ENCODE data around the gene SNAI3. TPM values are rescaled to one million over a fixed set of nuclear protein-coding genes. Genes with fewer than 3 reads are reported as not detected.
A peak's percentile ranks its signal among the peaks of the same experiment; 100 is the strongest.

The SNAI3 gene
- total and polyA plus RNA-seq, 9 of the 15 experiments (the other 6 are each of a cell fraction or from before 2014, with no cell fraction given), result 0.04 to 4.1 (median 0.80) TPM; not detected in 1

GRCh38 chr16:88736088-88736487, 49.8 kb upstream of the SNAI3 start (continued):
- TF ChIP-seq, protein P1, sequence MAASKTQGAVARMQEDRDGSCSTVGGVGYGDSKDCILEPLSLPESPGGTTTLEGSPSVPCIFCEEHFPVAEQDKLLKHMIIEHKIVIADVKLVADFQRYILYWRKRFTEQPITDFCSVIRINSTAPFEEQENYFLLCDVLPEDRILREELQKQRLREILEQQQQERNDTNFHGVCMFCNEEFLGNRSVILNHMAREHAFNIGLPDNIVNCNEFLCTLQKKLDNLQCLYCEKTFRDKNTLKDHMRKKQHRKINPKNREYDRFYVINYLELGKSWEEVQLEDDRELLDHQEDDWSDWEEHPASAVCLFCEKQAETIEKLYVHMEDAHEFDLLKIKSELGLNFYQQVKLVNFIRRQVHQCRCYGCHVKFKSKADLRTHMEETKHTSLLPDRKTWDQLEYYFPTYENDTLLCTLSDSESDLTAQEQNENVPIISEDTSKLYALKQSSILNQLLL (CRISPR knock-in tag; IDR thresholded peaks at IDR 0.05; ENCODE audit: borderline replicate concordance), result no peak

- H3K4me2 ChIP-seq (ENCODE audit: insufficient read depth, low read length), result no peak overlapping the region
- no peak for DNase-seq (ENCODE audit: extremely low read depth in 1 of 4, low spot score in 3 of 4)
- H3K4me1 ChIP-seq (replicated peaks in 1 of 2; ENCODE audit: control insufficient read depth in 2 of 2, insufficient read depth in 2 of 2, low read length in 2 of 2), result peaks cover 0 to 95% of the 10 kb centered on the region in 2 experiments; a peak in 3 of 5 replicates
- H3K27ac ChIP-seq (ENCODE audit: extremely low read depth, low read depth, low read length), result no peak overlapping the region
- intact Hi-C loops (cut with micrococcal nuclease) (loop anchor here (2.0 kb wide), 1 partner anchor 49 kb away; the partner anchor contains the start of gene PIEZO1), in situ Hi-C loops (cut with MboI) (no loop called here)
- CTCF ChIA-PET (ENCODE audit: low intra/inter-chr PET ratio), result no interaction called here
- no TSS peak for BruUV-seq (replicated peaks)
- FAIRE-seq, result no peak
- POLR2A ChIA-PET, result interaction anchor here (0.8 kb wide), 1 partner anchor 11 kb away, joined by 5 read pairs; no protein-coding TSS in a partner anchor
- TF ChIP-seq TAF9B (IDR thresholded peaks at IDR 0.05; ENCODE audit: partially characterized antibody) (no peak), POLR2G (IDR thresholded peaks at IDR 0.05; ENCODE audit: low read depth, low read length) (peak; percentile 56), TEAD4 (IDR thresholded peaks at IDR 0.05; ENCODE audit: low read length) (no peak), TEAD4 (CRISPR knock-in tag; IDR thresholded peaks at IDR 0.05; ENCODE audit: borderline replicate concordance) (no peak), E2F3 (CRISPR knock-in tag; IDR thresholded peaks at IDR 0.05) (no peak), CHCHD3 (CRISPR knock-in tag; IDR thresholded peaks at IDR 0.05) (no peak), ZFPM2 (CRISPR knock-in tag; IDR thresholded peaks at IDR 0.05) (no peak), HNRNPL (IDR thresholded peaks at IDR 0.05; ENCODE audit: low read depth, low read length) (peak; percentile 47; the same call in 1 of the 2 replicates), COPS2 (conservative IDR thresholded peaks at IDR 0.05) (no peak), RBM17 (IDR thresholded peaks at IDR 0.05; ENCODE audit: borderline replicate concordance, low read depth, low read length) (no peak), BRCA1 (IDR thresholded peaks at IDR 0.05) (no peak), BRCA1 (CRISPR knock-in tag; IDR thresholded peaks at IDR 0.05) (0 out of 2 replicates have a peak, but pooled peaks have one; percentile 72)
- H3K9me1 ChIP-seq (ENCODE audit: control insufficient read depth, insufficient read depth, low read length), result no peaks in the 10 kb centered on the region
- no peaks in the 10 kb centered on the region for H3K27me3 ChIP-seq (ENCODE audit: control insufficient read depth in 2 of 2, insufficient read depth in 2 of 2, low read length in 2 of 2)
- no peaks in the 10 kb centered on the region for H3K9me3 ChIP-seq (replicated peaks; ENCODE audit: control insufficient read depth, insufficient read depth, low read depth, low read length)
- peaks cover 7% of the 10 kb centered on the region; the same call in 2 of the 3 replicates for H3K79me2 ChIP-seq (ENCODE audit: control insufficient read depth, insufficient read depth, low read length)
- no peak overlapping the region for H2AFZ ChIP-seq (ENCODE audit: low read depth, low read length)
- no peak overlapping the region for H3K4me3 ChIP-seq
- 98% methylated on average over 10 of the region's 10 CpGs for WGBS (ENCODE audit: insufficient coverage, low coverage, missing lambda C conversion rate)
- peak overlapping the region in 1 of 2 experiments; percentile 43; a peak in 1 of 4 replicates for H3K9ac ChIP-seq (ENCODE audit: insufficient read depth in 1 of 2, low read depth in 2 of 2, low read length in 2 of 2)
- H4K20me1 ChIP-seq (replicated peaks; ENCODE audit: control insufficient read depth, insufficient read depth, low read length), result peaks cover 8% of the 10 kb centered on the region
- H3K36me3 ChIP-seq (ENCODE audit: control insufficient read depth, insufficient read depth, low read length), result peaks cover 99% of the 10 kb centered on the region
- no peak for ATAC-seq
Observed at GRCh38 chr16:88735616-88736015, 49.3 kb upstream of the SNAI3 start.

Measured in K562 (cell line).